ENCODE data around the gene KPNA1.

Gene KPNA1

GRCh38 chr3:122514123-122515019 is at the start of gene KPNA1:
Gene KPNA1, minus strand, starts transcription at chr3:122514939. Its CDS starts 18,374 bp downstream, at chr3:122496565.
- DNase-seq: peak; percentile 71

GRCh38 chr3:122564155-122564912 is 49.6 kb upstream of the KPNA1 start, which contains the start of the genes DTX3L and PARP9:
Gene DTX3L, plus strand, starts transcription at chr3:122564338. Its CDS starts 89 bp downstream, at chr3:122564427.
Gene PARP9, minus strand, starts transcription at chr3:122564300. Its CDS starts 4,680 bp downstream, at chr3:122559620.
- DNase-seq: peak; percentile 68

GRCh38 chr3:122563717-122564025 is 48.9 kb upstream of the KPNA1 start:
- DNase-seq: no peak

DNA sequence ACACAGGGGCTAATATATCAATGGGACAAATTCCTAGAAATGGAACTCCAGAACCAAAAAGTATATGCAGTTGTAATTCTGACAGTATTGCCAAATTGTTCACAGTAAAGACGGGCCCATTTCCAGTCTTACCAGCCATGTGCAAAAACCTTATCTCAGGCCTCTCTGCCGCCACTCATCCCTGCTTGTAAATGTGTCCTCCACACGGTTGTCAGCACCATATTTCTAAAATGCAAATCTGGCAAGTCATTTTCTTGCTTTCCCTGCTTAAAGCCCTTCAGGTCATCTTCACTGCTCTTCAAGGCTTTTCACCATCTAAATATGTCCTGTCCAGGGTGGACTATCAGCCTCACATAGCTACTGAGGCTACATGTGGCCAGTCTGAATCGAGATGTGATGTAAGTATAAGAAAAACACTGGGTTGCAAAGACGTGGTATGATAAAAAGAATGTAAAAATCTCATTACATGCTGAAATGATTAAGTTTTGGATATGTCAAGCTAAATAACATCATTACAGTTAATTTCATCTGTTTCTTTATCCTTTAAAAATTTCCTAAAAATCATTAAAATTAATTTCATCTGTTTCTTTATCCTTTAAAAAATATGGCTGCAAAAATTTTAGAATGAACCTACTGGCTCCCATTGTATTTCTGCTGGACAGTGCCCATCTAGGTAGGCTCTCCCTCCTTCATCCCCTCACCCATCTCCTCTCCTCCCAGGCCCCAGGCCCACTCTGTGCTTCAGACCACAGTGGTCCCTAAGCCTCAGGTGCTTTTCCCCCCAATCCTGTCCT is 48.4 kb upstream of the KPNA1 start:
- no peak for DNase-seq

DNA sequence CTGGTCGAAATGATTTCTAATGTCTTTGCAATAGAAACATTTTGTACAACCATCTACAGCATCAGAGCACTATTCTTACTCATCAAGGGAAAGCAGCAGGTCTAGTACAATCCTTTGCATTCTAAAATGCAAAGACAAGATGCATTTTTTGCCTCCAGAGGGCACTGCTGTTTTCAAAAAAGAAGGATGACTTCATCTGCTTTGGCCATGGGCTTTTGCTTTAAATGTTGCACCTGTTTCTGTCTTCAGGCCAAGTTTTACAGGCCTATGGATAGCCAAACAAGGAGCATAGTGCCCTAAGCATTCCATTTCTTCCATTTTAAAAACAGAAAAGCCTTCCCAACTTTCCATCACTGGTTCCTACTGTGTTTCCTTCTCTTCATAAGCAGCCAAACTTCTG is 45.9 kb upstream of the KPNA1 start:
- DNase-seq: peak; percentile 35

DNA sequence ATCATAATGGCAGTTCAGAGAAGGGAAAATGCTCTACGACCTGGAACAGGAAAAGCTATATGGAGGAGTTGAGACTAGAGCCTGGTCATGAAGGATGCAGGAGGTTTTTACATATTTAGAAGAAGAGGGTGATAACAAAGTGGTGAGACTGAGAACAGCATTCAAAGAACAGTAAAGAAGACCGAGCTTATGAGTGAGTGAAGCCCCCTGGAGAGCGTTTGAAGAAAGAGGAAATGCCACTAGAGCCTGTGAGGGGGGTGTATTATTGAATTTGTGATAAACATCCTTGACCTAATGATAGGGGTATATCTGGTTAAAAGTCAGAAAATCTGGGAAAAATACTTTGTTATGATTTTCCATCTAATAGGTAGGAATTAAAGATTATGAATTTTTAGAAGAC is 45.2 kb upstream of the KPNA1 start:
- no peak for DNase-seq

DNA sequence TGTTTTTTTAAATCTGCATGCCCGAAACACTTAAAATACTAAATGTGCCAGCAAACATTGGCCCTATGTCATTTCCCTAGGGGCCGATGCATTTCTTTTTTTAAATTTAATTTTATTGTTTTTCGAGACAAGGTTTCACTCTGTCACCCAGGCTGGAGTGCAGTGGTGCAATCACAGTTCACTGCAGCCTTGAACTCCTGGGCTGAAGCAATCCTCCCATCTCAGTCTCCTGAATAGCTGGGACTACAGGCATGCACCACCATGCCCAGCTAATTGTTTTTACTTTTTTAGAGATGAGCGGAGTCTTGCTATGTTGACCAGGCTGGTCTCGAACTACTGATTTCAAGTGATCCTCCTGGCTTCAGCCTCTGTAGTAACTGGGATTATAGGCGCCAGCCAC is 43.9 kb upstream of the KPNA1 start:
- DNase-seq: no peak

- no peak for DNase-seq
Observed at GRCh38 chr3:122557356-122557755, 42.6 kb upstream of the KPNA1 start.

GRCh38 chr3:122555275-122556071 is 40.7 kb upstream of the KPNA1 start:
- DNase-seq: no peak

DNA sequence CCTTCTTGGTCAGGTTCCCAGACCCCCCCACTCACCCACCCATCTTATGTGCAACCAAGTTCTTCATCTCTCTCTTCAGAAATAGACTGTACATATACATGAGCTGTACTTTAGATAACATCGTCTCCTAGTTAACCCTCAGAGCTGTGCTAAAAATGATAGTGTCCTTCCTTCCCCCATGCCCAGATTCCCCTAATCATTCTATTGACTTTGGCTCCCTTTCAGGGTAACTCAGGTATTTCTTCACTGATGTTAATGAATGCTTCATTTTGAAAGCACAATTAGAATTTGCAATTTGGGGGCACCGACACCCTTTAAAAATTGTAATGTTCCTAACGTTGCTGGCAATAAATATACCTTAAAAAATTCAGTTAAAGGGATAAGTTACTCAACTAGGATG is 38.4 kb upstream of the KPNA1 start:
- no peak for DNase-seq

DNA sequence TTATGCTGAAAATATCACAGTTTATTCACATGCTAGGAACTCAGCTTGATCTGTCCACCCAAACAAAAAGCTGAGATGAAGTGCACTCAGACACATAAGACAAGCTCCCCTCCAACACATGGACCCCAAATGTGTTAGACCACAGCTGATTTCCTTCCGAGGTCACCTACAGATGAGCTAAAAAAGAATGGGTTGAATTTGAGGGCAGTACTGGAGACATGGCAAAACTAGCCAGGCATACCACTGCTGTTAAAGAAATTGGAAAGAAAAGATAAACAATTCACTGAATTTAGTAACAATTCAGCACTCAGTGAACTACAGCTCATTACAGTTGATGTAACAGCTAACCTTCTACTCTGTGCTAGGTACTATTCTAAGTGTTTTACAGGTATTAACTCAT is 33.9 kb upstream of the KPNA1 start:
- no peak for DNase-seq

GRCh38 chr3:122548076-122548475 is 33.3 kb upstream of the KPNA1 start:
- no peak for DNase-seq

DNA sequence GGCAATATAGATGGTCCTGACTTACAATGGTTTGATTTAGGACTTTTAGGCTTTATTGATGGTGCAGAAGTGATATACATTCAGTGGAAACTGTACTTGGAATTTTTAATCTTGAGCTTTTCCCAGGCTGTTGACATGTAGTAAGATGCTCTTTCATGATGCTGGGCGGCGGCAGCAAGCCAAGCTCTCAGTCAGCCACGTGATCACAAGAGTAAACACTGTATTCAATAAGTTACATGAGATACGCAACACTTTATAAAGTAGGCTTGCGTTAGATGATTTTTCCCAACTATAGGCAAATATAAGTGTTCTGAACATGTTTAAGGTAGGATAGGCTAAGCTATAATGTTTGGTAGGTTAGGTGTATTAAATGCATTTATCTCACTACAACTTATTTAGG is 31.4 kb upstream of the KPNA1 start:
- no peak for DNase-seq

DNA sequence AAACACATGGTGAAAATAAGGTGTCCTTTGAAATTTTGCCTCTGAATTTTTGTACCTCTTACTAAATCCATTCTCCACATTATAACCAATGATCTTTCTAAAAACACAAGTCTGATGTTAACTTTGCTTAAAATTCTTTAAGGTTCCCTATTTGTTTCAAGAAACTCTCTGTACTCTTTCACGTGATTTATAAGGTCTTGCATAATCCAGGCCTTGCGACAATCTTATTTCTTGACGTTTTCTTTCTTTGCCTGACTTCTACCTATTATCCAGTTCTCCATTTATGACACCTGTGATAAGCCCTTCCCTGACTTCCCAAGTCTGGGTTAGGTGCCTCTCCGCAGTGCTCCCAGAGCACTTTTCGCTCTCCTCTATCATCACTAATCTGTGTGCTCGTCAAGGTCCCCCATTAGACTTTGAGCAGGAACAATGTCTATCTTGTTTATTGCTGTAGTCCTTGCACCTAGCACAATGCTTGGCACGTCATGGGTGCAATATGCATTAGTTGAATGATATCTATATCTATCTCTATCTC is 24.3 kb upstream of the KPNA1 start:
- no peak for DNase-seq

- no peak for DNase-seq
Observed at GRCh38 chr3:122536632-122537001, 21.9 kb upstream of the KPNA1 start.

DNA sequence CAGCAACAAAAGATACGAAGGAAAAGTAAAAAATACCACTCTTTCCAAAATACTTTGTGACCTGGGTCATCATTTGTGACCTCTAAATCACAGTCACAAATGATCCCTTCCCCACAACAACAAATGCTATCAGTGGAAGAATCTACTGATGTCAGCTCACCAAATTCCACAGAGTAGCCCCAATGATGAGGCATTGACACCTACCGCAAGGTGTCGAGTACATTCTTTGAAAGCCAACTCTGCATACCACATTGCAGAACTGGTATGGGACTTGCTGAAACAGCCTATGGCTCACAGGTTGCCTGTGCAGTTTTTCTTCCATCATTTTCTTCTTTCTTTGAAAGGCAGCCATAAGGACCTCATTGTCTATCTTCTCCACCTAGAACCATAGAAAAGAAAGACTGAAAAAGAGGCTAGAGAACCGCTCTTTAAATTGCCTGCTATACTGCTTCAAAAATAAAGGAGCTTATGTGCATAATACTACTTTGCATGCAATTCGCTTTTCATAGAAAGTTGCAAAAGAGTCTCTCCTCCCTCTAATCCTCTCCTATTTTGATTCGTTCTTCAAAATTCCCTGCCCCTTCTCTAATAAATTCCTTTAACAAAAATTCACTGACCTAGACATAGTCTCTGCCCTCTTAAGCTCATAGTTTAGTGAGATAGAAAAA is 21.4 kb upstream of the KPNA1 start:
- DNase-seq: no peak

- no peak for DNase-seq
Observed at GRCh38 chr3:122533931-122534334, 19.2 kb upstream of the KPNA1 start.

- DNase-seq: no peak
Observed at GRCh38 chr3:122533480-122533879, 18.7 kb upstream of the KPNA1 start.

DNA sequence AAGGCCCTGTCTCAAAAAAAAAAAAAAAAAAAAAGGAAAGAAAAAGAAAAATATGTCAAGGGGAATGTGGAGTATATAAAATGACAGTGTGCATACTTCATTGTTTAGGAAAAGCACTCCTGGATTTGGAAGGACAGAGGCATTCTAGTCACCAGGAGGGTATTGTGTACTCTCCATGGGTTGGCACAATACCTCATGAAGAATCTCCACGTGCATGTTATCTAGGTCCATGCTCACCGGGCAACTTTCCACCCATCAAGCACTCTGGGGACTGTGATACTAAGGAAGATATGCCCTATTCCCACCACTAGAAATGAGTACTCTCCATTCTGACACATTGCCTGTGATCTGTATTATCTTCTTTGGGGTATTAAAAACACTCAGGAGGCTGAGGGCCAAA is 15.4 kb upstream of the KPNA1 start:
- no peak for DNase-seq

DNA sequence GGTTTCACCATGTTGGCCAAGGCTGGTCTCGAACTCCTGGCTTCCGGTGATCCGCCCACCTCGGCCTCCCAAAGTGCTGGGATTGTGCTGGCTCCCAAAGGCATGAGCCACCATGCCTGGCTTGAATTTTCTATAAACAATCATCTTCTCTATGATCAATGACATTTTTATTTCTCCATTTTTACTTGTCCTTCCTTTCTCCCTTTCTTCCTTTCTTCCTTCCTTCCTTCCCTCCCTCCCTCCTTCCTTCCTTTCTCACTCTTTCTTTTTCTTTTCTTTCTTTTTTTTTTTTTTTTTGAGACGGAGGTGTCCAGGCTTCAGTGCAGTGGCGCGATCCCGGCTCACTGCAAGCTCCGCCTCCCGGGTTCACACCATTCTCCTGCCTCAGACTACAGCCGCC is 8.6 kb upstream of the KPNA1 start:
- no peak for DNase-seq

DNA sequence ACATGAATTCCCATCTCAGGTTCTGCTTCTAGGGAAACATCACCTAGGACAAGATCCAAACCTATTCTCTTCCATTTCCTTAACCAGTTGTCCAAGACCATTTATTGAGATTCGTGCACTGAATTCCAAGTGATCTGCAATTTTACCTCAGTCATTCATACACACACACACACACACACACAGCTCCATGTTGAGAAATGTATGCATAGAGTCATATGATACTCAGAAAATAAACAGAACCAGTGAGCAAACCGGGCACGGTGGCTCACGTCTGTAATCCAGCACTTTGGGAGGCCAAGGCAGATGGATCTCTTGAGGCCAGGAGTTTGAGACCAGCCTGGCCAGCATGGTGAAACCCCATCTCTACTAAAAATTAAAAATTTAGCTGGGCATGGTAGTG is 6.1 kb upstream of the KPNA1 start:
- DNase-seq: no peak

DNA sequence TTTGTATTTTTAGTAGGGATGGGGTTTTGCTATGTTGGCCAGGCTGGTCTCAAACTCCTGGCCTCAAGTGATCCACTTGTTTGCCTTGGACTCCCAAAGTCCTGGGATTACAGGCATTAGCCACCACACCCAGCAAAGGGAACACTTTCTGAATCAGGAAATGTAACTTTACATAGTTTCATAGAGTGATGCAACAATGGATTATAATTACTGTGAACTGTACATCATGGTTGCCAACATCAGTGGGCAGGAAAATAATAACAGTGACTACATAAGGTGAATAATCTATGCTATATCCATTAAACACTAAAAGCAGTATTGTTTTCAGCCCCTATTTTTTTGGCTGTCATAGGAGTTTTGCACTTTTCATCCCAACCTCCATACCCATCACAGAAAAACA is 5.0 kb upstream of the KPNA1 start:
- no peak for DNase-seq

Data from DMS79 treated with DMSO at 0.1 percent for 48 hours (cell line).